Breast epithelium (tissue), 4 donors: ENCODE results near the gene PDE10A. TPM values are rescaled to one million over a fixed set of nuclear protein-coding genes. Genes with fewer than 3 reads are reported as not detected.

Source experiments
- DNase-seq, 2 donors: peaks; one replicate each; pipeline ENCODE4 v3.0.0-alpha.2; 2019; ENCODE audit warnings: low spot score in 2 of 2
- H3K27ac ChIP-seq, 2 donors: fragments of 200-600 bp; sonication (generic) in 1 of 2; one replicate each; pipeline ENCODE4 v1.5.1; 2016 to 2019; ENCODE audit warnings: mild to moderate bottlenecking in 1 of 2
- H3K27me3 ChIP-seq, 2 donors: fragments of 200-600 bp; sonication (generic) in 1 of 2; one replicate each; pipeline versions ENCODE4 v1.5.1 to v1.6.0; 2017 to 2019; ENCODE audit warnings: control low read depth in 1 of 2, mild to moderate bottlenecking in 1 of 2
- H3K36me3 ChIP-seq: fragments of 200-600 bp; one replicate; pipeline ENCODE4 v1.5.1; 2019
- H3K4me1 ChIP-seq, 2 donors: fragments of 200-600 bp; sonication (generic); one replicate each; pipeline ENCODE4 v1.5.1; 2016 to 2019; ENCODE audit warnings: control low read depth in 1 of 2
- H3K4me3 ChIP-seq, 3 donors: fragments of 200-600 bp; sonication (generic); 1 replicate in 2 of 3; 2 replicates in 1 of 3; pipeline ENCODE4 v1.5.1; 2016 to 2019; ENCODE audit warnings: mild to moderate bottlenecking in 3 of 3, moderate library complexity in 2 of 3
- H3K9me3 ChIP-seq, 2 donors: fragments of 200-600 bp; sonication (generic) in 1 of 2; one replicate each; pipeline ENCODE4 v1.5.1; 2016 to 2019; ENCODE audit warnings: control low read depth in 1 of 2
- CTCF ChIP-seq, 3 donors: fragments of 450-650 bp; IDR thresholded peaks; one replicate each; pipeline ENCODE4 v1.5.1; 2016 to 2017; ENCODE audit warnings: antibody characterized with exemption in 3 of 3, mild to moderate bottlenecking in 3 of 3, moderate library complexity in 3 of 3
- POLR2A ChIP-seq: fragments of 450-650 bp; IDR thresholded peaks from one replicate; pipeline ENCODE4 v1.6.1; 2016; ENCODE audit warnings: antibody characterized with exemption, mild to moderate bottlenecking, moderate library complexity
- POLR2AphosphoS5 ChIP-seq, 3 donors: sonication (generic); formaldehyde crosslinking; IDR thresholded peaks; one replicate each; pipeline ENCODE4 v1.6.1; 2017; ENCODE audit warnings: antibody characterized with exemption in 3 of 3
- intact Hi-C: fragments of 100-400 bp; cut with DNase I; formaldehyde crosslinking; loops from one replicate; pipeline ENCODE4 v1.15.1; 2023; ENCODE audit warnings: low total_unique reads
- total RNA-seq, 3 donors: library from RNA; depleted of rRNA; stranded (reverse); fragments of >200 nt; gene quantifications; one replicate each; pipeline ENCODE4 v1.1.0, GENCODE V29; 2016

PDE10A gene
- total RNA-seq, 3 donors from 2014 or later: 2.7 to 22.0 (median 12.6) TPM

- no peak for DNase-seq
- H3K4me3 ChIP-seq: no peak overlapping the region
- H3K9me3 ChIP-seq: no peaks in the 10 kb centered on the region
- no peaks in the 10 kb centered on the region for H3K36me3 ChIP-seq
- H3K4me1 ChIP-seq: no peaks in the 10 kb centered on the region
- H3K27ac ChIP-seq: no peak overlapping the region
- H3K27me3 ChIP-seq: no peaks in the 10 kb centered on the region
- TF ChIP-seq POLR2AphosphoS5 (IDR thresholded peaks at IDR 0.05) (no peak), POLR2A (no peak), CTCF (IDR thresholded peaks at IDR 0.05) (no peak)
- intact Hi-C loops: no loop called here
These were observed 60.8 kb downstream of the PDE10A start for GRCh38 chr6:165602291-165602690.

- no peak for DNase-seq
- H3K4me1 ChIP-seq: no peaks in the 10 kb centered on the region
- H3K9me3 ChIP-seq: no peaks in the 10 kb centered on the region
- intact Hi-C loops: no loop called here
- no peak for TF ChIP-seq POLR2AphosphoS5 (IDR thresholded peaks at IDR 0.05)
- no peak for TF ChIP-seq POLR2A
- TF ChIP-seq CTCF (IDR thresholded peaks at IDR 0.05): no peak
- H3K4me3 ChIP-seq: no peak overlapping the region
- no peak overlapping the region for H3K27ac ChIP-seq
- no peaks in the 10 kb centered on the region for H3K27me3 ChIP-seq
- no peaks in the 10 kb centered on the region for H3K36me3 ChIP-seq
These were observed 62.4 kb downstream of the PDE10A start for GRCh38 chr6:165600606-165601005.

- H3K36me3 ChIP-seq: no peaks in the 10 kb centered on the region
- intact Hi-C loops: no loop called here
- no peak overlapping the region for H3K27ac ChIP-seq
- no peak for DNase-seq
- no peak overlapping the region for H3K4me3 ChIP-seq
- H3K27me3 ChIP-seq: no peaks in the 10 kb centered on the region
- no peak for TF ChIP-seq POLR2AphosphoS5 (IDR thresholded peaks at IDR 0.05)
- no peaks in the 10 kb centered on the region for H3K9me3 ChIP-seq
- H3K4me1 ChIP-seq: no peaks in the 10 kb centered on the region
These were observed 63.2 kb downstream of the PDE10A start for GRCh38 chr6:165599596-165600487.

GRCh38 chr6:165599121-165599520 lies 63.9 kb downstream of the PDE10A start:
- no peak for DNase-seq
- intact Hi-C loops: no loop called here

GRCh38 chr6:165597821-165598220 lies 65.2 kb downstream of the PDE10A start:
- no peaks in the 10 kb centered on the region for H3K36me3 ChIP-seq
- H3K27me3 ChIP-seq: no peaks in the 10 kb centered on the region
- no peak for DNase-seq
- no peaks in the 10 kb centered on the region for H3K9me3 ChIP-seq
- no peak overlapping the region for H3K4me3 ChIP-seq
- H3K4me1 ChIP-seq: no peaks in the 10 kb centered on the region
- intact Hi-C loops: no loop called here
- no peak overlapping the region for H3K27ac ChIP-seq
- no peak for TF ChIP-seq CTCF (IDR thresholded peaks at IDR 0.05)
- no peak for TF ChIP-seq POLR2A
- no peak for TF ChIP-seq POLR2AphosphoS5 (IDR thresholded peaks at IDR 0.05)

More at GRCh38 chr6:165599121-165599520, 63.9 kb downstream of the PDE10A start:
- H3K27me3 ChIP-seq: no peaks in the 10 kb centered on the region
- H3K27ac ChIP-seq: no peak overlapping the region
- H3K36me3 ChIP-seq: no peaks in the 10 kb centered on the region
- H3K9me3 ChIP-seq: no peaks in the 10 kb centered on the region
- no peak for TF ChIP-seq CTCF (IDR thresholded peaks at IDR 0.05)
- no peaks in the 10 kb centered on the region for H3K4me1 ChIP-seq
- H3K4me3 ChIP-seq: no peak overlapping the region
